H9 (cell line): ENCODE results near the gene ATP12A. TPM values are rescaled to one million over a fixed set of nuclear protein-coding genes. Genes with fewer than 3 reads are reported as not detected.

Experiments used
- DNase-seq: peaks from one replicate; pipeline ENCODE4 v3.0.0-alpha.2; 2017
- H2AFZ ChIP-seq: one replicate; pipeline ENCODE4 v1.6.1; 2013; ENCODE audit warnings: mild to moderate bottlenecking, low read length, control low read depth, moderate library complexity
- H2AK5ac ChIP-seq: 2 replicates; pipeline ENCODE4 v1.6.1; 2013; ENCODE audit warnings: low read length, control low read depth, mixed read lengths; ENCODE audit not compliant: insufficient read length
- H2BK120ac ChIP-seq: one replicate; pipeline ENCODE4 v1.6.1; 2013; ENCODE audit warnings: low read depth, mild to moderate bottlenecking, low read length, control low read depth, inconsistent platforms; ENCODE audit not compliant: poor library complexity, severe bottlenecking
- H2BK12ac ChIP-seq: 2 replicates; pipeline ENCODE4 v1.6.1; 2013; ENCODE audit warnings: low read length, control low read depth, mixed read lengths, low read depth; ENCODE audit not compliant: insufficient read length
- H2BK15ac ChIP-seq: 2 replicates; pipeline ENCODE4 v1.6.1; 2013; ENCODE audit warnings: low read depth, low read length, control low read depth
- H2BK20ac ChIP-seq: one replicate; pipeline ENCODE4 v1.6.1; 2013; ENCODE audit warnings: low read depth, mild to moderate bottlenecking, low read length, control low read depth, inconsistent platforms; ENCODE audit not compliant: poor library complexity, severe bottlenecking
- H2BK5ac ChIP-seq: 2 replicates; pipeline ENCODE4 v1.6.1; 2013; ENCODE audit warnings: low read length, control low read depth, mixed read lengths; ENCODE audit not compliant: insufficient read length
- H3K14ac ChIP-seq: 2 replicates; pipeline ENCODE4 v1.6.1; 2013; ENCODE audit warnings: low read length, control low read depth; ENCODE audit not compliant: insufficient read depth
- H3K18ac ChIP-seq: 2 replicates; pipeline ENCODE4 v1.6.1; 2013; ENCODE audit warnings: low read depth, mild to moderate bottlenecking, mixed read lengths, low read length, control low read depth; ENCODE audit not compliant: insufficient read length
- H3K23ac ChIP-seq: 2 replicates; pipeline ENCODE4 v1.6.1; 2013; ENCODE audit warnings: low read length, control low read depth, mixed read lengths, low read depth; ENCODE audit not compliant: insufficient read length
- H3K23me2 ChIP-seq: 2 replicates; pipeline ENCODE4 v1.6.1; 2013; ENCODE audit warnings: low read depth, mild to moderate bottlenecking, mixed read lengths, low read length, control low read depth; ENCODE audit not compliant: insufficient read length, poor library complexity, severe bottlenecking
- H3K27ac ChIP-seq: 2 replicates; pipeline ENCODE4 v1.5.1; 2013; ENCODE audit warnings: low read length, control low read depth, mixed read lengths, low read depth; ENCODE audit not compliant: insufficient read length
- H3K27me3 ChIP-seq: 2 replicates; pipeline ENCODE4 v1.6.1; 2013; ENCODE audit warnings: low read length, control low read depth, inconsistent platforms; ENCODE audit not compliant: insufficient read depth
- H3K4ac ChIP-seq: 2 replicates; pipeline ENCODE4 v1.6.1; 2013; ENCODE audit warnings: low read depth, mild to moderate bottlenecking, control low read depth, inconsistent platforms, low read length, moderate library complexity
- H3K4me1 ChIP-seq: 2 replicates; pipeline ENCODE4 v1.6.1; 2013; ENCODE audit warnings: low read length, control low read depth, inconsistent platforms; ENCODE audit not compliant: insufficient read depth
- H3K4me2 ChIP-seq: 2 replicates; pipeline ENCODE4 v1.6.1; 2013; ENCODE audit warnings: low read length, control low read depth, mixed read lengths; ENCODE audit not compliant: insufficient read length, insufficient read depth
- H3K56ac ChIP-seq: 2 replicates; pipeline ENCODE4 v1.6.1; 2013; ENCODE audit warnings: low read depth, mild to moderate bottlenecking, mixed read lengths, low read length, control low read depth; ENCODE audit not compliant: insufficient read length
- H3K79me1 ChIP-seq: 2 replicates; pipeline ENCODE4 v1.6.1; 2013; ENCODE audit warnings: low read depth, mild to moderate bottlenecking, moderate library complexity, low read length, control low read depth, inconsistent platforms; ENCODE audit not compliant: insufficient read depth, poor library complexity, severe bottlenecking
- H3K79me2 ChIP-seq: 2 replicates; pipeline ENCODE4 v1.6.1; 2013; ENCODE audit warnings: low read length, control low read depth, inconsistent platforms; ENCODE audit not compliant: insufficient read depth
- H3K9ac ChIP-seq: 2 replicates; pipeline ENCODE4 v1.6.1; 2013; ENCODE audit warnings: low read length, control low read depth, mixed read lengths; ENCODE audit not compliant: insufficient read length; ENCODE audit errors: extremely low read depth
- H3K9me3 ChIP-seq: one replicate; pipeline ENCODE4 v1.6.1; 2013; ENCODE audit warnings: low read depth, low read length, inconsistent platforms; ENCODE audit not compliant: control insufficient read depth
- H3T11ph ChIP-seq: one replicate; pipeline ENCODE4 v1.6.1; 2013; ENCODE audit warnings: mild to moderate bottlenecking, low read length, control low read depth, inconsistent platforms
- H4K20me1 ChIP-seq: one replicate; pipeline ENCODE4 v1.6.1; 2013; ENCODE audit not compliant: control insufficient read depth, insufficient read length, insufficient read depth
- H4K5ac ChIP-seq: 2 replicates; pipeline ENCODE4 v1.6.1; 2013; ENCODE audit warnings: low read depth, mild to moderate bottlenecking, mixed read lengths, low read length, control low read depth; ENCODE audit not compliant: insufficient read length
- H4K8ac ChIP-seq: replicated peaks from 2 replicates; pipeline ENCODE4 v1.6.1; 2013; ENCODE audit warnings: low read length, control low read depth, mixed read lengths, low read depth; ENCODE audit not compliant: insufficient read length
- H4K91ac ChIP-seq: 2 replicates; pipeline ENCODE4 v1.6.1; 2013; ENCODE audit warnings: low read depth, mild to moderate bottlenecking, moderate library complexity, mixed read lengths, low read length, control low read depth; ENCODE audit not compliant: insufficient read length
- H3K27ac Mint-ChIP-seq, 3 experiments: 2 replicates in 2 of 3; 3 replicates in 1 of 3; pipeline ENCODE4 v1.8.0; 2020 to 2021; ENCODE audit warnings: mixed read lengths in 3 of 3, mild to moderate bottlenecking in 1 of 3, moderate library complexity in 1 of 3
- H3K27me3 Mint-ChIP-seq: 2 replicates; pipeline ENCODE4 v1.8.0; 2021; ENCODE audit warnings: low read depth, mild to moderate bottlenecking, moderate library complexity, mixed read lengths
- H3K36me3 Mint-ChIP-seq, 3 experiments: 2 replicates in 2 of 3; 3 replicates in 1 of 3; pipeline ENCODE4 v1.8.0; 2020 to 2021; ENCODE audit warnings: low read depth in 3 of 3, mixed read lengths in 3 of 3; ENCODE audit not compliant: insufficient read depth in 1 of 3
- H3K4me1 Mint-ChIP-seq, 2 experiments: 2 replicates each; pipeline ENCODE4 v1.8.0; 2020; ENCODE audit warnings: mixed read lengths in 2 of 2
- H3K4me3 Mint-ChIP-seq, 2 experiments: 2 replicates in 1 of 2; 3 replicates in 1 of 2; pipeline ENCODE4 v1.8.0; 2020 to 2021; ENCODE audit warnings: mild to moderate bottlenecking in 2 of 2, mixed read lengths in 2 of 2, moderate library complexity in 1 of 2
- H3K9me3 Mint-ChIP-seq, 2 experiments: 2 replicates in 1 of 2; 3 replicates in 1 of 2; pipeline ENCODE4 v1.8.0; 2020; ENCODE audit warnings: mild to moderate bottlenecking in 2 of 2, mixed read lengths in 2 of 2, moderate library complexity in 1 of 2
- CTCF ChIP-seq: fragments of 200-600 bp; sonication (generic); conservative IDR thresholded peaks from 3 replicates; pipeline ENCODE4 v1.8.0; 2021; ENCODE audit warnings: antibody characterized with exemption, mild to moderate bottlenecking
- WGBS: extraction: QIAGEN DNeasy Blood & Tissue Kit; methylation state at CpG from one replicate; pipeline ENCODE4 v1.1.7; 2013; ENCODE audit warnings: missing lambda C conversion rate, low lambda C conversion rate, mixed read lengths; ENCODE audit not compliant: insufficient read length; ENCODE audit errors: extremely low coverage; 5-methylcytosine and 5-hydroxymethylcytosine counted together
- total RNA-seq: library from RNA; stranded (reverse); gene quantifications from 2 replicates; pipeline ENCODE4 v1.2.1, GENCODE V29; 2021

Gene ATP12A
- total RNA-seq, 1 experiment from 2014 or later, result 0.94 TPM

GRCh38 chr13:24745861-24746617 is 65.8 kb downstream of the ATP12A start:
- H3K27me3 Mint-ChIP-seq, result peaks cover 87% of the 10 kb centered on the region
- H3K27ac Mint-ChIP-seq, result no peak overlapping the region
- Histone ChIP-seq H3K79me2 (no peaks in the 10 kb centered on the region), H2BK12ac (no peak overlapping the region), H3K27me3 (peaks cover 40% of the 10 kb centered on the region; the same call in 1 of the 2 replicates), H3K56ac (no peak overlapping the region), H2BK20ac (no peak overlapping the region), H2BK120ac (no peak overlapping the region), H3K23ac (no peak overlapping the region), H3K18ac (no peak overlapping the region), H2AFZ (no peak overlapping the region), H3K79me1 (no peaks in the 10 kb centered on the region), H3K14ac (peak overlapping the region; percentile 42; the same call in 1 of the 2 replicates), H3K27ac (no peak overlapping the region), H2AK5ac (no peak overlapping the region), H2BK15ac (no peak overlapping the region), H4K91ac (no peak overlapping the region), H3K4me2 (peak overlapping the region; percentile 56), H3K9me3 (no peaks in the 10 kb centered on the region), H3K4ac (no peak overlapping the region), H3K9ac (no peak overlapping the region), H2BK5ac (no peak overlapping the region), H3K23me2 (peaks cover 22% of the 10 kb centered on the region), H4K8ac (no peak overlapping the region), H3T11ph (no peak overlapping the region), H4K5ac (no peak overlapping the region), H3K4me1 (no peaks in the 10 kb centered on the region), H4K20me1 (no peaks in the 10 kb centered on the region)
- no CpG with 5 or more reads among the region's 70 CpGs for WGBS
- H3K4me1 Mint-ChIP-seq, result peaks cover 21 to 25% of the 10 kb centered on the region in 2 experiments
- peak overlapping the region; percentile 65 to 86 for H3K4me3 Mint-ChIP-seq
- DNase-seq, result no peak
- H3K36me3 Mint-ChIP-seq, result no peaks in the 10 kb centered on the region; a peak in 2 of 7 replicates
- no peak for TF ChIP-seq CTCF
- H3K9me3 Mint-ChIP-seq, result no peaks in the 10 kb centered on the region
